Thyroid gland (tissue), 4 donors: ENCODE data around the gene ZBTB17.

Source experiments
- POLR2A ChIP-seq, 2 donors: fragments of 450-650 bp; IDR thresholded peaks; one replicate each; pipeline ENCODE4 v1.6.1; 2017; ENCODE audit warnings: antibody characterized with exemption in 2 of 2, mild to moderate bottlenecking in 2 of 2, moderate library complexity in 1 of 2
- TF ChIP-seq, protein P1 (sequence below), 6 experiments: fragments of 200-600 bp in 3 of 6; fragments of 450-650 bp in 3 of 6; sonication (generic) in 3 of 6; IDR thresholded peaks; one replicate each; pipeline ENCODE4 v1.5.1; 2016 to 2019; ENCODE audit warnings: antibody characterized with exemption in 6 of 6, mild to moderate bottlenecking in 2 of 6, inconsistent platforms in 1 of 6, moderate library complexity in 1 of 6

GRCh38 chr1:15969321-15969880, 6.5 kb downstream of the ZBTB17 start:
- TF ChIP-seq, protein P1, sequence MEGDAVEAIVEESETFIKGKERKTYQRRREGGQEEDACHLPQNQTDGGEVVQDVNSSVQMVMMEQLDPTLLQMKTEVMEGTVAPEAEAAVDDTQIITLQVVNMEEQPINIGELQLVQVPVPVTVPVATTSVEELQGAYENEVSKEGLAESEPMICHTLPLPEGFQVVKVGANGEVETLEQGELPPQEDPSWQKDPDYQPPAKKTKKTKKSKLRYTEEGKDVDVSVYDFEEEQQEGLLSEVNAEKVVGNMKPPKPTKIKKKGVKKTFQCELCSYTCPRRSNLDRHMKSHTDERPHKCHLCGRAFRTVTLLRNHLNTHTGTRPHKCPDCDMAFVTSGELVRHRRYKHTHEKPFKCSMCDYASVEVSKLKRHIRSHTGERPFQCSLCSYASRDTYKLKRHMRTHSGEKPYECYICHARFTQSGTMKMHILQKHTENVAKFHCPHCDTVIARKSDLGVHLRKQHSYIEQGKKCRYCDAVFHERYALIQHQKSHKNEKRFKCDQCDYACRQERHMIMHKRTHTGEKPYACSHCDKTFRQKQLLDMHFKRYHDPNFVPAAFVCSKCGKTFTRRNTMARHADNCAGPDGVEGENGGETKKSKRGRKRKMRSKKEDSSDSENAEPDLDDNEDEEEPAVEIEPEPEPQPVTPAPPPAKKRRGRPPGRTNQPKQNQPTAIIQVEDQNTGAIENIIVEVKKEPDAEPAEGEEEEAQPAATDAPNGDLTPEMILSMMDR (IDR thresholded peaks at IDR 0.05): no peak
- no peak for TF ChIP-seq POLR2A (IDR thresholded peaks at IDR 0.05)
